SH-SY5Y (cell line): ENCODE measurements around the gene ITCH.

Experiments
- GATA2 ChIP-seq: IDR thresholded peaks from 2 replicates; pipeline ENCODE4 v1.6.1; 2011; ENCODE audit warnings: mild to moderate bottlenecking, low read depth, low read length
- GATA3 ChIP-seq: IDR thresholded peaks from 2 replicates; pipeline ENCODE4 v1.6.1; 2011; ENCODE audit warnings: low read depth, mild to moderate bottlenecking, low read length, moderate library complexity

DNA sequence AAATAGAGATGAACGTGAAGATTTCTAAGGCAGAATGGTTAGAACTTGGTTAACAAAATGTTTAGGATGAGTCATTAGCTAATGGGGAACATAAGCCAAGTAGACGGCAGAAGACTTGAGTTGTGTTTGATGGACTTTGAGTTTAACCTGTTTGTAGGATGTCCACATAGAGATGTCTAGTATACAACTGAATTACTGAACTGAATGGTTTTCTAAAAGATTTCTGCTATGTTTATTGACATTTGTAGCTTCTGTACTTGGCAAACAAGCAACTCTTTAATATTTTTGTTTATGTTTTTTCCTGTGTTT, 98.7 kb downstream of the ITCH start:
- no peak for TF ChIP-seq GATA2
- TF ChIP-seq GATA3: no peak
